ENCODE results near the gene EBF3. TPM values are rescaled to one million over a fixed set of nuclear protein-coding genes. Genes with fewer than 3 reads are reported as not detected.

EBF3 gene
- total RNA-seq, 1 experiment from 2014 or later, result not detected

DNA sequence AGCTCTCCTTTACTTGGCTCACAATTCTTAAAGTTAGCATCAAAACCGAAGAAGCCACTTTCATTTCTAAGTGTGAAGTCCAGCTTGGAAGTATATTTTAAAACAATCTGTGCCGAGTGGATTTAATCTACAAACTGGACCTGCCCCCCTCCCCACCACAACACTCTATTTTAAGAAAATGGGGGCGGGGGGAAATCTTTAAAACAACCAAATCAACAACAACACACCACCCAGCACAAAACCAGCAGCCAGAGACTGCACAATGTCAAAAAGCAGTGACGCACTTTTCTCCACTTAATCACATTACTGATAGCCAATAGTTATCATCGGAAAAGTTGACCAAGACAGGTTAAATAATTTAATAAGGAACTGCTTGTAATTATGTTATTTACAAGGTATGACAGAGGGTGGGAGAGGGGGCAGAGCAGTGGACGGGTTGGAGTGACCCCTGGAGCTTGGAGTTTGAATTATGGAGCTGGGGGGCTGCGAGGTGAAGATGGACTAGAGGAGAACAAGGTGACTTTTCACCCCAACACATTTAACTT lies 2.8 kb downstream of the EBF3 start:
- BruUV-seq (replicated peaks), result no TSS peak
- H2AFZ ChIP-seq, result no peak overlapping the region
- H3F3A ChIP-seq (ENCODE audit: insufficient read depth, low read depth), result no peaks in the 10 kb centered on the region
- no peaks in the 10 kb centered on the region for H3K9me3 ChIP-seq (ENCODE audit: insufficient read depth, low read depth)
- no peak for DNase-seq
- intact Hi-C loops (cut with micrococcal nuclease; ENCODE audit: unreplicated experiment), result no loop called here
- POLR2A ChIA-PET (ENCODE audit: unreplicated experiment), result no interaction called here
- H3K27me3 ChIP-seq (ENCODE audit: insufficient read depth, low read depth), result peaks cover 5% of the 10 kb centered on the region; the same call in 1 of the 2 replicates
- TF ChIP-seq EZH2 (IDR thresholded peaks at IDR 0.05; ENCODE audit: low read depth), result no peak
- TF ChIP-seq, protein P1, sequence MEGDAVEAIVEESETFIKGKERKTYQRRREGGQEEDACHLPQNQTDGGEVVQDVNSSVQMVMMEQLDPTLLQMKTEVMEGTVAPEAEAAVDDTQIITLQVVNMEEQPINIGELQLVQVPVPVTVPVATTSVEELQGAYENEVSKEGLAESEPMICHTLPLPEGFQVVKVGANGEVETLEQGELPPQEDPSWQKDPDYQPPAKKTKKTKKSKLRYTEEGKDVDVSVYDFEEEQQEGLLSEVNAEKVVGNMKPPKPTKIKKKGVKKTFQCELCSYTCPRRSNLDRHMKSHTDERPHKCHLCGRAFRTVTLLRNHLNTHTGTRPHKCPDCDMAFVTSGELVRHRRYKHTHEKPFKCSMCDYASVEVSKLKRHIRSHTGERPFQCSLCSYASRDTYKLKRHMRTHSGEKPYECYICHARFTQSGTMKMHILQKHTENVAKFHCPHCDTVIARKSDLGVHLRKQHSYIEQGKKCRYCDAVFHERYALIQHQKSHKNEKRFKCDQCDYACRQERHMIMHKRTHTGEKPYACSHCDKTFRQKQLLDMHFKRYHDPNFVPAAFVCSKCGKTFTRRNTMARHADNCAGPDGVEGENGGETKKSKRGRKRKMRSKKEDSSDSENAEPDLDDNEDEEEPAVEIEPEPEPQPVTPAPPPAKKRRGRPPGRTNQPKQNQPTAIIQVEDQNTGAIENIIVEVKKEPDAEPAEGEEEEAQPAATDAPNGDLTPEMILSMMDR (conservative IDR thresholded peaks at IDR 0.05), result no peak
- no peaks in the 10 kb centered on the region for H4K20me1 ChIP-seq (ENCODE audit: insufficient read depth)
- no peaks in the 10 kb centered on the region for H3K9me2 ChIP-seq (ENCODE audit: insufficient read depth)
- CTCF ChIA-PET, result no interaction called here
- H3K79me2 ChIP-seq (ENCODE audit: low read depth), result no peaks in the 10 kb centered on the region
- no peak overlapping the region for H3K4me3 ChIP-seq
- no peak overlapping the region for H3K27ac ChIP-seq
- no peaks in the 10 kb centered on the region for H3K36me3 ChIP-seq (ENCODE audit: low read depth)
- H3K4me1 ChIP-seq (replicated peaks; ENCODE audit: insufficient read depth), result no peaks in the 10 kb centered on the region
- no peak overlapping the region for H3K4me2 ChIP-seq

DNA sequence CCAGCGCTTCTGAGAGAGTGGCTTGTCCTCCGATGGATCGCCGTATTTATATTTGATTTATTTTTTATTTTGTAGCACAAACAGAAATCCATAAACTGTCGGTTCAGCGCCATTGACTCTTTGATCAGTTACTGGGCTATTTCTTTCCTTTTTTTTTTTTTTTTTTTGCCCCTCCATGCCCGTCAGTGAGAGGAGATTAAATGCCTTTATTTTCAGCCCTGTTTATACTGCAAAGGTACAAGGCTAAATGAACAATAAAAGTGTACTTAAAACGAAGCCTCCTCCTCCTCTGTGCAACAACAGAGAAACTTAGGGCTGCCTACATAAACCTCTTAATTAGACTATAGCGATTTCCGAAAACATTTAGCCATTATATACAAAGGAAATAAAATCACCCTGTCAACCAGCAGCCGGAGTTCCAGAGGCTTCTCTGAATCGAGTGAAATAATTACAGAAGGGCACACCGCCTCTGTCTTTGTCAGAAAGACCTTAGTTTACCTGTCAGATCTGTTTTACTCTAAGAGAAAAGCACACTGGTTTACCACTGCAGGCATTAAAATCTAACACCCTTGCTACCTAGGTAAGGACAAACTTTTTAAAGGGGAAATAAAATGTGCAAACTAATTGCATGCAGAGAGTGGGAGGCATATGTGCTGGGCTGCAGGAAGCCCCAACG lies 3.5 kb downstream of the EBF3 start:
- Histone ChIP-seq H3K4me2 (no peak overlapping the region), H3K4me3 (no peak overlapping the region), H3K27ac (no peak overlapping the region), H3K27me3 (ENCODE audit: insufficient read depth, low read depth) (peaks cover 10% of the 10 kb centered on the region; the same call in 1 of the 2 replicates), H2AFZ (no peak overlapping the region), H3K4me1 (replicated peaks; ENCODE audit: insufficient read depth) (no peaks in the 10 kb centered on the region), H3K36me3 (ENCODE audit: low read depth) (no peaks in the 10 kb centered on the region), H4K20me1 (ENCODE audit: insufficient read depth) (no peaks in the 10 kb centered on the region), H3F3A (ENCODE audit: insufficient read depth, low read depth) (no peaks in the 10 kb centered on the region), H3K9me3 (ENCODE audit: insufficient read depth, low read depth) (no peaks in the 10 kb centered on the region), H3K9me2 (ENCODE audit: insufficient read depth) (no peaks in the 10 kb centered on the region), H3K79me2 (ENCODE audit: low read depth) (no peaks in the 10 kb centered on the region)
- BruUV-seq (replicated peaks), result no TSS peak
- ChIA-PET CTCF (no interaction called here), POLR2A (ENCODE audit: unreplicated experiment) (no interaction called here)
- DNase-seq, result no peak
- TF ChIP-seq EZH2 (IDR thresholded peaks at IDR 0.05; ENCODE audit: low read depth), result no peak
- TF ChIP-seq, protein P1 (conservative IDR thresholded peaks at IDR 0.05), result no peak
- intact Hi-C loops (cut with micrococcal nuclease; ENCODE audit: unreplicated experiment), result no loop called here

GRCh38 chr10:129959544-129960480 lies 4.3 kb downstream of the EBF3 start:
- CTCF ChIA-PET, result no interaction called here
- no peaks in the 10 kb centered on the region for H3K9me3 ChIP-seq (ENCODE audit: insufficient read depth, low read depth)
- peaks cover 18% of the 10 kb centered on the region; the same call in 1 of the 2 replicates for H3K27me3 ChIP-seq (ENCODE audit: insufficient read depth, low read depth)

More at GRCh38 chr10:129959544-129960480, 4.3 kb downstream of the EBF3 start:
- Histone ChIP-seq H3K4me1 (replicated peaks; ENCODE audit: insufficient read depth) (no peaks in the 10 kb centered on the region), H2AFZ (no peak overlapping the region), H3K36me3 (ENCODE audit: low read depth) (no peaks in the 10 kb centered on the region), H4K20me1 (ENCODE audit: insufficient read depth) (no peaks in the 10 kb centered on the region), H3F3A (ENCODE audit: insufficient read depth, low read depth) (no peaks in the 10 kb centered on the region), H3K27ac (no peak overlapping the region), H3K9me2 (ENCODE audit: insufficient read depth) (no peaks in the 10 kb centered on the region), H3K4me3 (no peak overlapping the region), H3K4me2 (no peak overlapping the region), H3K79me2 (ENCODE audit: low read depth) (no peaks in the 10 kb centered on the region)
- TF ChIP-seq, protein P1 (conservative IDR thresholded peaks at IDR 0.05), result no peak
- TF ChIP-seq EZH2 (IDR thresholded peaks at IDR 0.05; ENCODE audit: low read depth), result no peak
- POLR2A ChIA-PET (ENCODE audit: unreplicated experiment), result no interaction called here
- no TSS peak for BruUV-seq (replicated peaks)
- DNase-seq, result no peak
- intact Hi-C loops (cut with micrococcal nuclease; ENCODE audit: unreplicated experiment), result no loop called here

Measured in PC-9 (cell line).